Osteocyte (in vitro differentiated cells): ENCODE data around the gene GNAQ. TPM values are rescaled to one million over a fixed set of nuclear protein-coding genes. Genes with fewer than 3 reads are reported as not detected.

Experiments
- DNase-seq: peaks from one replicate; pipeline ENCODE4 v3.0.0; 2021; ENCODE audit warnings: mixed read lengths; ENCODE audit not compliant: unreplicated experiment; ENCODE audit errors: extremely low spot score
- H3K27ac Mint-ChIP-seq: one replicate; pipeline ENCODE4 v1.8.0; 2021; ENCODE audit warnings: mild to moderate bottlenecking, mixed read lengths; ENCODE audit not compliant: unreplicated experiment
- H3K27me3 Mint-ChIP-seq: one replicate; pipeline ENCODE4 v1.8.0; 2021; ENCODE audit warnings: mixed read lengths; ENCODE audit not compliant: unreplicated experiment
- H3K36me3 Mint-ChIP-seq: one replicate; pipeline ENCODE4 v1.8.0; 2021; ENCODE audit warnings: mixed read lengths; ENCODE audit not compliant: unreplicated experiment
- H3K4me1 Mint-ChIP-seq: one replicate; pipeline ENCODE4 v1.8.0; 2021; ENCODE audit warnings: mixed read lengths; ENCODE audit not compliant: unreplicated experiment
- H3K4me3 Mint-ChIP-seq: one replicate; pipeline ENCODE4 v1.8.0; 2021; ENCODE audit warnings: mild to moderate bottlenecking, moderate library complexity, mixed read lengths; ENCODE audit not compliant: unreplicated experiment
- H3K9me3 Mint-ChIP-seq: one replicate; pipeline ENCODE4 v1.8.0; 2021; ENCODE audit warnings: mixed read lengths; ENCODE audit not compliant: unreplicated experiment
- total RNA-seq: library from RNA; stranded (reverse); gene quantifications from 2 replicates; pipeline ENCODE4 v1.2.1, GENCODE V29; 2021
- TF ChIP-seq, protein P1 (sequence below): fragments of 200-600 bp; sonication (generic); IDR thresholded peaks from 2 replicates; pipeline ENCODE4 v1.5.0; 2021; ENCODE audit warnings: antibody characterized with exemption, mild to moderate bottlenecking, moderate library complexity

The GNAQ gene
- total RNA-seq, 1 donor from 2014 or later = 65.9 TPM

DNA sequence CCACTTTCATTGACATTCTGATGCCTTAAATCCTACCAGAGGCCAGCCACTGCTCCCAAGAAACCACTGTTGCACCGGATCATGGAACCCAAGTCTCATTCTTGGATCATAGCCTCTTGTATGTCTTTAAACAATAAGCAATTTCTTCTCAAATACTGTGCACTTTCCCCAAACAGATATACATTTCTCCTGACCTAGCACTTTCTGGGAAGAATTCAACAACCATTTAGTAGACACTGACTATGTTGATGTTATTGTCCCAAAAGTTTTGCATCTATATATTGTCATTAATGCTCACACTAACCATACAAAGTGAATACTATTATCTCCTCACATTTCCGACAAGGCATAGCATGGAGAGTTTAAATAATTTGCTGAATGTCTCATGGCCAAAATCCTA is 123.3 kb downstream of the GNAQ start:
- peaks cover 19% of the 10 kb centered on the region for H3K36me3 Mint-ChIP-seq
- DNase-seq = no peak
- H3K27me3 Mint-ChIP-seq = no peaks in the 10 kb centered on the region
- no peaks in the 10 kb centered on the region for H3K9me3 Mint-ChIP-seq
- TF ChIP-seq, protein P1, sequence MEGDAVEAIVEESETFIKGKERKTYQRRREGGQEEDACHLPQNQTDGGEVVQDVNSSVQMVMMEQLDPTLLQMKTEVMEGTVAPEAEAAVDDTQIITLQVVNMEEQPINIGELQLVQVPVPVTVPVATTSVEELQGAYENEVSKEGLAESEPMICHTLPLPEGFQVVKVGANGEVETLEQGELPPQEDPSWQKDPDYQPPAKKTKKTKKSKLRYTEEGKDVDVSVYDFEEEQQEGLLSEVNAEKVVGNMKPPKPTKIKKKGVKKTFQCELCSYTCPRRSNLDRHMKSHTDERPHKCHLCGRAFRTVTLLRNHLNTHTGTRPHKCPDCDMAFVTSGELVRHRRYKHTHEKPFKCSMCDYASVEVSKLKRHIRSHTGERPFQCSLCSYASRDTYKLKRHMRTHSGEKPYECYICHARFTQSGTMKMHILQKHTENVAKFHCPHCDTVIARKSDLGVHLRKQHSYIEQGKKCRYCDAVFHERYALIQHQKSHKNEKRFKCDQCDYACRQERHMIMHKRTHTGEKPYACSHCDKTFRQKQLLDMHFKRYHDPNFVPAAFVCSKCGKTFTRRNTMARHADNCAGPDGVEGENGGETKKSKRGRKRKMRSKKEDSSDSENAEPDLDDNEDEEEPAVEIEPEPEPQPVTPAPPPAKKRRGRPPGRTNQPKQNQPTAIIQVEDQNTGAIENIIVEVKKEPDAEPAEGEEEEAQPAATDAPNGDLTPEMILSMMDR = no peak
- H3K4me1 Mint-ChIP-seq = peaks cover 31% of the 10 kb centered on the region
- no peak overlapping the region for H3K4me3 Mint-ChIP-seq
- H3K27ac Mint-ChIP-seq = no peak overlapping the region

DNA sequence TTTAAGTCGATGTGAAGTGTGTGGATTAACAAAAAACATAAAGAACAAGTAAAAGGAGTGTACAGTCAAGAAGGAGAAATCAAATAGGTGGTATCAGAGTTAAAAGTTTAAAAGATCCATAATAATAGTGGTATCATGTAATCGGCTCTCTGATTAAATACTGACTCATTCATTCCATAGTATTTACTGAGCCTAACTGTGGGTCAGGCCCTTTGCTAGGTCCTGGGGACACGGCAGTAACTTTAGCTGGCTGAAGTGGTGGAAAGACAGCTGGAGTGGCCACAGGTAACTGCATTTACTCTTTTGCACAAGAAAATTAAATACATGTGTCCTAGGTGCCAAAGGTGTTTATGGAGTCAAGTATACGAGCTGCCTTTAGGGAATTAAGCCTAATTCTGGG is 124.0 kb downstream of the GNAQ start:
- no peak for DNase-seq
- Mint-ChIP-seq H3K4me3 (no peak overlapping the region), H3K4me1 (peaks cover 31% of the 10 kb centered on the region), H3K27ac (no peak overlapping the region), H3K27me3 (no peaks in the 10 kb centered on the region), H3K36me3 (peaks cover 19% of the 10 kb centered on the region), H3K9me3 (no peaks in the 10 kb centered on the region)
- TF ChIP-seq, protein P1 = no peak

DNA sequence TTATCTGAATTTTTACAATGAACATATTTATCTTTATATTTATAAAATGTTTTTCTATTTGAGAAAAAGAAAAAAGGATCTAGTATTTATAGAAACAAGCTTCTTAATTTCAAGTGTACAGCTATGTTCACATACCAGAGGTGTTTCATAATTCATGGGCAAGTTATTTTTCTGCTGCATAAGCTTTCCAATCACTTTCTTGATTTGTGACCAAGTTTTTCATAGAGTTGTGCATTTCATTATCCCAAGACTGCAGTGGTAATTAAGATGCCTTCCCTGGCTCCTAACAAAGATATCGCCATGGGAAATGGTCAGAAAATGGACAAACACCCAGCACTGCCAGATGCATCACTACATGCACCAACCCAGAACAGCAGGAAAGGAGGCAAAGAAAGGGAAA is 124.6 kb downstream of the GNAQ start:
- H3K27ac Mint-ChIP-seq = no peak overlapping the region
- TF ChIP-seq, protein P1 = no peak
- peaks cover 25% of the 10 kb centered on the region for H3K4me1 Mint-ChIP-seq
- no peak overlapping the region for H3K4me3 Mint-ChIP-seq
- H3K36me3 Mint-ChIP-seq = peaks cover 14% of the 10 kb centered on the region
- no peaks in the 10 kb centered on the region for H3K27me3 Mint-ChIP-seq
- no peak for DNase-seq
- no peaks in the 10 kb centered on the region for H3K9me3 Mint-ChIP-seq

DNA sequence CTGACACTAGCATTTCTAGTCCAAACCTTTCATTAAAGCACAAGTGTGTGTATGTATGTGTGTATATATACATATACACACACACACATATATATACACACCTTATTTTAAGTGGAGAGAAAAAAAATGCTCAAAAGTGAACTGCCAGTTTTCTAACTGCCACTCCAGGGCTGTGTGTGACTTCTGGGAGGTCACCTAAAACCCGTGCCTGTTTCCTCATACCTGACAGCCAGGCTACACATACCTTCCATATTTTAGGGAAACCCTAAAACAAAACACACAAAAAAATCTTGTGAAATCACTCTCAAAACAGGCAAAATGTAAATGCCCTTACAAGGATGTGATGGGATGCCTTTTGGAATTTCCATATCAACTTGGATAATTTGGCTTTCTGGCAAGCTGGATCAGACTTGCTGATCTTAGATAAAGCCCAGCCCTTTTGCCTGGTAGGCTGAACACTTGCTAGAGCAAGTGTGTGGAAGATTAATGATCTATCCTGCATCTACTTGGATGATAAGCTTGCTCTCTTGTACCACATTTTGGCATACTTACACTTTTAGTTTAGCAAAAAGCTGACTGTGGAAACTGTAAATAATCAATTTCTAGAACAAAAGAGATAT is 127.8 kb downstream of the GNAQ start:
- Mint-ChIP-seq H3K36me3 (peaks cover 14% of the 10 kb centered on the region), H3K27ac (no peak overlapping the region), H3K27me3 (no peaks in the 10 kb centered on the region), H3K4me1 (peaks cover 31% of the 10 kb centered on the region), H3K9me3 (no peaks in the 10 kb centered on the region), H3K4me3 (no peak overlapping the region)
- TF ChIP-seq, protein P1 = no peak
- DNase-seq = no peak

DNA sequence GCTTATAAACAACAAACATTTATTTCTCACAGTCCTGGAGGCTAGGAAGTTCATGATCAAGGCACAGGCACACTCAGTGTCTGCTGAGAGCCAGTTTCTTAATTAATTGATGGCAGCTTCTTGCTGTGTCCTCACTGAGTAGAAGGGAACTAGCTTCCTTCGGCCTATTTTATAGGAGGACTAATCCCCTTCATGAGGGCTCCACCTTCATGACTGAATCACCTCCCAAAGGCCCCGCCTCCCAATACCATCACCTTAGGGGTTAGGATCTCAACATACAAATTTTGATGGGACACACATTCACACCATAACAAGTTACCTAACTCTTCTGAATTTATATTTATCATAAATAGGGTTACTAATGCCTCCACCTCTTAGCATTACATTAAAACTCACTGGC is 129.8 kb downstream of the GNAQ start:
- Mint-ChIP-seq H3K27ac (no peak overlapping the region), H3K9me3 (no peaks in the 10 kb centered on the region), H3K27me3 (no peaks in the 10 kb centered on the region), H3K36me3 (peaks cover 8% of the 10 kb centered on the region), H3K4me3 (no peak overlapping the region), H3K4me1 (peaks cover 22% of the 10 kb centered on the region)
- DNase-seq = no peak
- TF ChIP-seq, protein P1 = no peak
